ENCODE measurements around the gene MYL9.

- no peak for TF ChIP-seq EZH2 (IDR thresholded peaks at IDR 0.05)
- no peak for TF ChIP-seq POLR2AphosphoS5 (IDR thresholded peaks at IDR 0.05; ENCODE audit: borderline replicate concordance, low read depth, low read length)
- no peak for TF ChIP-seq FOXP2 (optimal IDR thresholded peaks at IDR 0.05; ENCODE audit: control extremely low read depth, extremely low read length, insufficient read depth)
Observed at GRCh38 chr20:36532822-36533221, 8.5 kb upstream of the MYL9 start.
